Endothelial cell of umbilical vein (primary cell): Measurements from ENCODE around the gene CDK17. TPM values are rescaled to one million over a fixed set of nuclear protein-coding genes. Genes with fewer than 3 reads are reported as not detected.

Experiments used
- BruUV-seq: library from RNA; stranded (reverse); fragments of 400-500 nt; replicated peaks from 2 replicates; lab custom pipeline; 2021; lab: Mats Ljungman, UMichigan
- CTCF ChIA-PET: fragments of 300-600, 350-600 bp; sonication (Branson Sonifier 250); formaldehyde crosslinking; loops from one replicate; lab custom pipeline; 2021; ENCODE audit warnings: antibody characterized with exemption, inconsistent platforms; lab: Charles Lee
- POLR2A ChIA-PET: fragments of 300-600, 350-600 bp; sonication (Branson Sonifier 250); formaldehyde crosslinking; loops from one replicate; lab custom pipeline; 2021; ENCODE audit warnings: antibody characterized with exemption, inconsistent platforms; lab: Charles Lee
- DNase-seq: peaks from one replicate; pipeline ENCODE4 v3.0.0-alpha.2; 2011; ENCODE audit warnings: low read depth, low spot score
- FAIRE-seq: peaks from 2 replicates; lab custom pipeline; 2011; peaks lifted over from hg19 to GRCh38; lab: Jason Lieb, UNC
- H2AFZ ChIP-seq: 2 replicates; pipeline ENCODE4 v1.6.0; 2012; ENCODE audit warnings: low read depth, low read length, control low read depth, inconsistent platforms
- H3K27ac ChIP-seq: 2 replicates; pipeline ENCODE4 v1.5.1; 2011; ENCODE audit warnings: low read depth, mild to moderate bottlenecking, control low read depth, low read length, moderate library complexity; ENCODE audit not compliant: insufficient read depth
- H3K27me3 ChIP-seq, 2 experiments: 2 replicates each; pipeline versions ENCODE4 v1.6.0 to v1.6.1; 2011; ENCODE audit warnings: low read length in 2 of 2, mixed read lengths in 1 of 2; ENCODE audit not compliant: control insufficient read depth in 2 of 2, insufficient read depth in 2 of 2
- H3K36me3 ChIP-seq, 2 experiments: 2 replicates in 1 of 2; 3 replicates in 1 of 2; pipeline ENCODE4 v1.5.1; 2011; ENCODE audit warnings: low read length in 2 of 2, mild to moderate bottlenecking in 1 of 2, moderate library complexity in 1 of 2; ENCODE audit not compliant: control insufficient read depth in 2 of 2, insufficient read depth in 2 of 2; ENCODE audit errors: extremely low read depth in 1 of 2
- H3K4me1 ChIP-seq: 3 replicates; pipeline ENCODE4 v1.5.1; 2011; ENCODE audit warnings: mild to moderate bottlenecking, low read length; ENCODE audit not compliant: control insufficient read depth, insufficient read depth; ENCODE audit errors: extremely low read depth
- H3K4me2 ChIP-seq: 2 replicates; pipeline ENCODE4 v1.6.1; 2011; ENCODE audit warnings: low read length, control low read depth, mixed read lengths; ENCODE audit not compliant: insufficient read depth
- H3K4me3 ChIP-seq, 3 experiments: fragments of 200-600 bp in 1 of 3; sonication (generic), shearing (Covaris generic) in 1 of 3; replicated peaks in 1 of 3; 2 replicates each; pipeline ENCODE4 v1.5.1; 2011 to 2016; ENCODE audit warnings: control low read depth in 3 of 3, low read length in 3 of 3, mild to moderate bottlenecking in 2 of 3, inconsistent platforms in 1 of 3, low read depth in 1 of 3, moderate library complexity in 1 of 3; ENCODE audit not compliant: insufficient read depth in 1 of 3
- H3K79me2 ChIP-seq: 2 replicates; pipeline ENCODE4 v1.6.0; 2012; ENCODE audit warnings: low read length, inconsistent platforms; ENCODE audit not compliant: control insufficient read depth, insufficient read depth
- H3K9ac ChIP-seq: replicated peaks from 2 replicates; pipeline ENCODE3; 2011; ENCODE audit warnings: low read length, control low read depth; ENCODE audit not compliant: insufficient read depth; ENCODE audit errors: extremely low read depth
- H3K9me1 ChIP-seq: replicated peaks from 3 replicates; pipeline ENCODE4 v1.6.0; 2011; ENCODE audit warnings: mild to moderate bottlenecking, low read length; ENCODE audit not compliant: control insufficient read depth, insufficient read depth; ENCODE audit errors: extremely low read depth
- H3K9me3 ChIP-seq: replicated peaks from 2 replicates; pipeline ENCODE4 v1.5.1; 2012; ENCODE audit warnings: low read length, inconsistent platforms; ENCODE audit not compliant: control insufficient read depth, insufficient read depth
- H4K20me1 ChIP-seq: replicated peaks from 2 replicates; pipeline ENCODE3; 2011; ENCODE audit warnings: mild to moderate bottlenecking, low read length; ENCODE audit not compliant: control insufficient read depth, insufficient read depth; ENCODE audit errors: extremely low read depth
- FOS ChIP-seq: IDR thresholded peaks from 2 replicates; pipeline ENCODE4 v1.6.1; 2011; ENCODE audit warnings: mild to moderate bottlenecking, low read length, moderate library complexity, borderline replicate concordance; ENCODE audit not compliant: insufficient read depth
- POLR2A ChIP-seq: IDR thresholded peaks from 2 replicates; pipeline ENCODE4 v1.6.1; 2012; ENCODE audit warnings: low read depth, mild to moderate bottlenecking, control low read depth, low read length
- POLR2AphosphoS5 ChIP-seq: IDR thresholded peaks from 2 replicates; pipeline ENCODE4 v1.6.1; 2012; ENCODE audit warnings: low read depth, mild to moderate bottlenecking, control low read depth, low read length, moderate library complexity; ENCODE audit not compliant: insufficient read depth
- dilution Hi-C: fragments of 300-500 bp; cut with MboI; formaldehyde crosslinking; loops from one replicate; pipeline ENCODE4 v1.15.0; 2019; ENCODE audit warnings: low sequenced_read_pairs; ENCODE audit not compliant: extremely low pct_ligation_motif_present
- intact Hi-C: fragments of 100-400 bp; cut with micrococcal nuclease; formaldehyde crosslinking; loops from one replicate; pipeline ENCODE4 v1.10.0; 2022
- polyA plus RNA-seq, 4 experiments: library from polyadenylated mRNA; depleted of rRNA in 3 of 4; stranded (reverse) in 3 of 4; unstranded in 1 of 4; fragments of >200 nt; gene quantifications; 2 replicates each; pipeline versions ENCODE4 v1.2.1 to v1.2.3, GENCODE V29; 2011 to 2012; ENCODE audit warnings: missing spikeins in 1 of 4
- total RNA-seq: library from RNA; stranded (reverse); gene quantifications from 2 replicates; pipeline ENCODE4 v1.2.3, GENCODE V29; 2021
- TF ChIP-seq, protein P1 (sequence below): IDR thresholded peaks from 2 replicates; pipeline ENCODE4 v1.6.1; 2011; ENCODE audit not compliant: insufficient read depth, insufficient read length
- TF ChIP-seq, protein P2 (sequence below), 2 donors: IDR thresholded peaks; 1 replicate in 1 of 2; 2 replicates in 1 of 2; pipeline ENCODE4 v1.5.1; 2011; ENCODE audit warnings: low read length in 2 of 2, mild to moderate bottlenecking in 2 of 2, moderate library complexity in 2 of 2, control low read depth in 1 of 2, inconsistent platforms in 1 of 2, low read depth in 1 of 2; ENCODE audit not compliant: insufficient read depth in 1 of 2; ENCODE audit errors: extremely low read depth in 1 of 2

CDK17 gene
- total and polyA plus RNA-seq, 2 donors (not counting 3 experiments of a cell fraction or from before 2014, with no cell fraction given) = 61.1 to 176 TPM

DNA sequence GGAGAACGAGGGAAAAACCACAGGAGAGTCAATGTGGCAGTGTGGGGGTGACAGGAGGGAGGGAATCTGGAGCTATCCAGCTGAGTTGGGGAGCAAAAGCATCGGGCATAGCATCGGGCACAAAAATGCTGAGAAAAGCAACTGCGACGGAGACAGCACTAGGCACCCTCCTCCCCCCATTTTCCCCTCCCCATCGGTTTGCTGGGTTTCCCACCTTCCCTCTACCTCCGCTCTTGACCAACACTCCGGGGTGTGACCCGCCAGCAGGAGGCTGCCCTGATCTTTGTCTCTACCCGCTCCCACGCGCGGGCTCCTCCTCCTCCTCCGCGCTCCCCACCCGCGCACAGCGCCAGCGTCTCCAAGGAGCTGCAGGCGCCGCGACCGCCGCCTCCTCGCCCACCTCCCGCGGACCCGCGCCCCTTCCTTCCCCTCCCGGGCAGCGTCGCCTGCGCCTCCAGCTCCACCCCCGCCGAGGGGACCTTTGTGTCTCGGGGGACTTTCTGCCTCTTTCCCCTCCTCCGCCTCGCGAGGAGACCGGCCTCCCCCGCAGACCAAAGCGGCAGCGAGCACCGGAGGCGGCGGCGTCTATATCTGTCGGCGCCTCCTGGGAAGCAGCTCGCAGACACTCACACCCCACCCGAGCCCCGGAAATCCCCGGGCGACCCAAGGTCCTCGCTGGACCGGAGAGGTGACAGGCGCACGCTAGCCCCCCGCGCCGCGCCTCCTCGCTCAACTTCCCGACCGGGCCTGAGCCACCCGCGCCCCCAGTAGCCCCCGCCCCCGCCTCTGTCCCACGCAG, 920 bp downstream of the CDK17 start:
- H3K4me1 ChIP-seq = peaks cover 44% of the 10 kb centered on the region
- H2AFZ ChIP-seq = no peak overlapping the region
- H3K4me2 ChIP-seq = peak overlapping the region; percentile 99
- peak overlapping the region; percentile 99 for H3K9ac ChIP-seq
- peak; percentile 77 for DNase-seq
- TF ChIP-seq POLR2AphosphoS5 (peak; percentile 97), POLR2A (peak; percentile 96), FOS (no peak)
- TF ChIP-seq, protein P1, sequence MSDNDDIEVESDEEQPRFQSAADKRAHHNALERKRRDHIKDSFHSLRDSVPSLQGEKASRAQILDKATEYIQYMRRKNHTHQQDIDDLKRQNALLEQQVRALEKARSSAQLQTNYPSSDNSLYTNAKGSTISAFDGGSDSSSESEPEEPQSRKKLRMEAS = no peak
- TF ChIP-seq, protein P2, sequence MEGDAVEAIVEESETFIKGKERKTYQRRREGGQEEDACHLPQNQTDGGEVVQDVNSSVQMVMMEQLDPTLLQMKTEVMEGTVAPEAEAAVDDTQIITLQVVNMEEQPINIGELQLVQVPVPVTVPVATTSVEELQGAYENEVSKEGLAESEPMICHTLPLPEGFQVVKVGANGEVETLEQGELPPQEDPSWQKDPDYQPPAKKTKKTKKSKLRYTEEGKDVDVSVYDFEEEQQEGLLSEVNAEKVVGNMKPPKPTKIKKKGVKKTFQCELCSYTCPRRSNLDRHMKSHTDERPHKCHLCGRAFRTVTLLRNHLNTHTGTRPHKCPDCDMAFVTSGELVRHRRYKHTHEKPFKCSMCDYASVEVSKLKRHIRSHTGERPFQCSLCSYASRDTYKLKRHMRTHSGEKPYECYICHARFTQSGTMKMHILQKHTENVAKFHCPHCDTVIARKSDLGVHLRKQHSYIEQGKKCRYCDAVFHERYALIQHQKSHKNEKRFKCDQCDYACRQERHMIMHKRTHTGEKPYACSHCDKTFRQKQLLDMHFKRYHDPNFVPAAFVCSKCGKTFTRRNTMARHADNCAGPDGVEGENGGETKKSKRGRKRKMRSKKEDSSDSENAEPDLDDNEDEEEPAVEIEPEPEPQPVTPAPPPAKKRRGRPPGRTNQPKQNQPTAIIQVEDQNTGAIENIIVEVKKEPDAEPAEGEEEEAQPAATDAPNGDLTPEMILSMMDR (IDR thresholded peaks at IDR 0.05; ENCODE audit: extremely low read depth in 1 of 2, insufficient read depth in 1 of 2, low read depth in 1 of 2, low read length in 2 of 2) = peak in 1 of 2 donors; percentile 32
- no peaks in the 10 kb centered on the region for H3K36me3 ChIP-seq
- H3K9me3 ChIP-seq = no peaks in the 10 kb centered on the region
- no peaks in the 10 kb centered on the region for H3K27me3 ChIP-seq
- no peaks in the 10 kb centered on the region for H4K20me1 ChIP-seq
- dilution Hi-C loops = no loop called here
- H3K27ac ChIP-seq = peak overlapping the region; percentile 94
- peak overlapping the region; percentile 77 to 98 (median 80) for H3K4me3 ChIP-seq
- peaks cover 65% of the 10 kb centered on the region for H3K79me2 ChIP-seq
- ChIA-PET CTCF (interaction anchor here (0.8 to 7.9 kb wide), 14 partner anchors 10 to 194 kb away, joined by 3 to 66 read pairs (median 6); no protein-coding TSS in a partner anchor), POLR2A (interaction anchor here (0.7 to 5.9 kb wide), 13 partner anchors 9 to 213 kb away, joined by 3 to 85 read pairs (median 3); partner anchors contain the start of gene CFAP54)
- intact Hi-C loops = loop anchor here (5.0 kb wide), 2 partner anchors 107 to 137 kb away; no protein-coding TSS in a partner anchor
- H3K9me1 ChIP-seq = no peaks in the 10 kb centered on the region
- FAIRE-seq = peak; percentile 38
- BruUV-seq = no TSS peak
